ENCODE data around the gene FREM3.
"Not testable (repeated sequence)": the region's sequence is repeated elsewhere in the genome, so short reads cannot be mapped to it uniquely, and the experiment has no call there.

Gene FREM3

DNA sequence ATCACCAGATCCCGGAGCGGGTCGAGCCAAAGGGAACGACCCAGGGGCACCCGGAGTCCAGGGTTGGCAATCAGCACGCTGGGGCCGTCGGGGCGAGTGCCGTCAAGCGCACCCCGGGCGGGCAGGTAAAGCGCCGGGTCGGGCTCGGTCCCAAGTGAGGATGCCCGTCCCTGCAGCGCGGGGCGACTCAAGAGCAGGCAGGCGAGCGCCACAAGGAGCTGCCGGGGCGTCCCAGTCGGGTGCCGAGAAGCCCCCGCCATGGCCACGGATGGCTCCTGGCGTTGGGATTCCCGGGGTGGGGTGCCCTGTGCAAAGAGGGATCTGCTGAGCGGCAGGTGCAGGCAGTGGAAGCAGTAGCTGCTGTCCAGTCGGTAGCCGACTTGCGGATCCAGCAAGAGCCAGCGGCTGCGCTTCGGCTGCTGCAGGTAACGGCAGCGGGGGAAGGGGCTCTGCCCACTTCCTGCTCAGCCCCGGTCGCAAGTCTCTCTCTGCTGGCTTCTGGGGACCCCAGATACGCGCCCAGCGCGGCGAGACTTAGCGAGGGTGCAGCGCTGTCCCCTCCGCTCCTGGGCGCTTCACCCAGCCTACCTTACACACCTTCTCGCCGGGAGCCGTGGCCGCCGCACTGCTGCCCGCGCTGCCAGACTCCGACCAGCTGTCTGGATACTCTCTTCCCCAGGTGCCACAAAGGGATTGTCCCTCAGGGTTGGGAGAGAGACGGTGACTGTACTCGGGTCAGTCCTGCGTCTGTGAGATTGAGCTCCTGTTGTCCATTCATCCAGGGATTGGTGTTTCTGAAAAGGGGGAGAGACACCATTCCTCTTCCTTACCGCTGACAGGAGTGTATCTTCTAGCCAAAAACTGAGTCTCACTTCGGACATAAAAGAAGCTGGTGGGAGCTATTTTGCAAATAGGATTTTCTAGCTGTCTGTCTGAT is at the start of gene FREM3:
Gene FREM3 (minus strand): TSS at position 260 of the 937 bp plus-strand sequence. CDS start 0 bp downstream, at position 260.
- no peak for DNase-seq

DNA sequence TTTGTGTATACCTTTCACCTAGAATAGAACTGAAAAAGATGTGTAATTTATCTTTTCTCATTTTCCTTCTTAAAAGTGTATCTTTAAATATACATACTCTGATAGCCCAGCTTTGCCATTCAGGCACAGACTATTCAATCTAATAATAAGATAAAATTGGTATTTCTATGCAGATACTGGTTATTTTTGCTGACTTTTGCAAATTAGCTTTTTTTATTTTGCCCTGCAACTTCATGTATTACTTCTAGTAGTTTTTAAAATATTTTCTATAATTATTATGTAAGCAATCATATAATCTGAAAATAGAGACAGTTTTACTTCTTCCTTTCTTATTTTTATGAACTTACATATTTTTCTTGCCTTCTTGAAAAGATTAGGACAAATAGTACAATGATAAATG is 45.4 kb upstream of the FREM3 start:
- no peak for DNase-seq

DNA sequence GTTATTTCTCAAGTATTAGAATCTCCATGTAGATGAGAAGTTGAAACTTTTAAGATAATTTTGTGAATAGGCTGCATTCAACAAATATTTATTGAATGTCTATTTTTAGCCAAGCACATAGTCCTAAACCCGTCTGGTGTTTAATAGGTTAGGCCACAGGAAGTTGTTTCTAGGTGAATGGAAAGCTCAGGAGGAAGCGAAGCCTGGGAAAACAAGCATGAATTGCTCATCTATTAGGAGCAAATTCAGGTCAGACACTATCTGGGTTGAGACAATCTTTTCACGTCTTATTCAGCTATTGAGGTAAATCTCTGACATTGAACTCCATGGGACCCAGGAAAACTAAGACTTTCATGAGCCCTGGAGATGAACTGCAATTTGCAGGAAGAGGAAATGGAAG is 43.1 kb upstream of the FREM3 start:
- DNase-seq = no peak

- DNase-seq = no peak
These were observed 42.4 kb upstream of the FREM3 start for GRCh38 chr4:143742834-143743233.

- DNase-seq = no peak
These were observed 36.4 kb upstream of the FREM3 start for GRCh38 chr4:143736861-143737260.

- not testable (repeated sequence) for DNase-seq
These were observed 35.6 kb upstream of the FREM3 start for GRCh38 chr4:143736061-143736460.

- DNase-seq = peak; percentile 61
These were observed 27.7 kb upstream of the FREM3 start for GRCh38 chr4:143728166-143728565.

DNA sequence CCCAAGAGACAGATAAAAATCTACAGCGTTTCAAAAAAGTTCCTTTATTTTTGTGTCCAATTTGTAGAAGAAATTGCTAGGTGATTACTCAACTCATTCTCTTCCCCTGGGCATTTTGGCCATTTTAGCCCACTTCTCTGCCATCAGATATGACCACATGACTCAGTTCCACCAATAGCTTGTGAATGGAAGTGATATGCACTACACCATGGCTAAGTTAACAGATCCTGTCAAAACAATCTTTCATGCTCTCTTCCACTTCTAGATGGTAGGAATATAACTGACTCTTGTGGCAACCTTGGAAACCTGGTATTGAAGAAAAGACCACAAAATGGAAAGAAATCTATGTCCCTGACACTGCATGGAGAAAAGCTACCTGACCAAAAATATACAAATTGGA is 26.2 kb upstream of the FREM3 start:
- DNase-seq = no peak

GRCh38 chr4:143721317-143721716 is 20.8 kb upstream of the FREM3 start:
- no peak for DNase-seq

GRCh38 chr4:143718748-143719147 is 18.3 kb upstream of the FREM3 start:
- DNase-seq = not testable (repeated sequence)

- DNase-seq = no peak
These were observed 13.6 kb upstream of the FREM3 start for GRCh38 chr4:143713955-143714625.

DNA sequence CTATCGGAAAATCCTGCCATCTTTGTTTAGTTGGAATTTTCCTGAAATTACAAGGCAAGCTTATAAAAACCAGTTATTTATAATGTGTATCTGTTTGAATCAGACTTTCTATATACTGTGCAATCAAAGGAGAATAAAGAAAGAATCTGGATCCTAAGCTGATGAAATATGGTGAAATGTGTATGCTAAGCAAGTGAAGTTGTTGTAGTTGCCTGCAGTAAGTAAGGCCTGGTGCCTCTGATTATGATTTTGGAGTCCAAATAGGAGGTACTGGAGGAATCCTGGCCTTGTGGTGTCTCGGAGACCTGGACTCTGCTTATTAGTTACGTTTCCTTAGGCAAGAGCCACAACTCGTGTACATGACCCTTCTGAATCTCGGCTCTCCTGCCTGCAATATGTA is 13.1 kb upstream of the FREM3 start:
- DNase-seq = no peak

GRCh38 chr4:143712155-143712550 is 11.7 kb upstream of the FREM3 start:
- DNase-seq = no peak

GRCh38 chr4:143711543-143712154 is 11.2 kb upstream of the FREM3 start:
- no peak for DNase-seq

DNA sequence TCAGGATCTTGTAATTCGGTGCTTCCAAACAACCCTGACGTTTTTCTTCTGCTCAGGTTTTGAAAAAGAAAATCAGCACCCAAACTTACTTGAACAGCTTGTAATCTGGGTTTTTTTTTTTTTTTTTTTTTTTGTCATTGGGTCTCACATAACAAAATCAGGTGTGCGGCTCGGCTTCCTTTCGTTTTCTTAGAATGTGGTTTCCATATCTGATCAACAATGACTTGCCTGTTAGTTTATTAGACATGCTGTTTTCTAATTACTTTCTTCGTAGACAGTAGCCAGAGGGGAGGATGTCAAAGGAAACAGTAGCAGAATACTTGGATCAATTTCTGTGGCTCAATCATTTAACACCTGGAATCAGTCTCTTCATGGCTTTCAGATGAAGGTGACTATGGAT is 890 bp upstream of the FREM3 start:
- DNase-seq = no peak

DNA sequence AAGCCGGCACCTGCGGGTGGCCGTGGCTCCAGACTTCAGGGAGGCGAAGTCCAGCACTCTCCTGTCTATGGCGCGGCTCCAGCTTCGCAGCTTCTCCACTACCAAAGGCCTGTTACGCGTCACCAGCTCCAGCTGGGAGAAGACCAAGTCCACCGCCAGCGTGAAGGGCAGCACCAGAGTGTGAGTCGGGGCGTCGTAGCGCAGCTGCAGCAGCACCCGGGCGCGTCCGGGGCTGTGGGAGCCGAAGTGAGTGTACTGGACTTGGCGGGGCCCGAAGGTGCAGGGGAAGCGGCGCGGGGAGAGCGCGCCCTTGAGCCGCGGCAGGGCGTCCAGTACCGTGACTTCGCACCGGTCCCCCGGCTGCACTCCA is 444 bp downstream of the FREM3 start:
- peak; percentile 5 for DNase-seq

GRCh38 chr4:143699331-143700045 is 987 bp downstream of the FREM3 start:
- no peak for DNase-seq

- no peak for DNase-seq
These were observed 6.6 kb downstream of the FREM3 start for GRCh38 chr4:143693856-143694255.

GRCh38 chr4:143692241-143692640 is 8.2 kb downstream of the FREM3 start:
- DNase-seq = no peak

DNA sequence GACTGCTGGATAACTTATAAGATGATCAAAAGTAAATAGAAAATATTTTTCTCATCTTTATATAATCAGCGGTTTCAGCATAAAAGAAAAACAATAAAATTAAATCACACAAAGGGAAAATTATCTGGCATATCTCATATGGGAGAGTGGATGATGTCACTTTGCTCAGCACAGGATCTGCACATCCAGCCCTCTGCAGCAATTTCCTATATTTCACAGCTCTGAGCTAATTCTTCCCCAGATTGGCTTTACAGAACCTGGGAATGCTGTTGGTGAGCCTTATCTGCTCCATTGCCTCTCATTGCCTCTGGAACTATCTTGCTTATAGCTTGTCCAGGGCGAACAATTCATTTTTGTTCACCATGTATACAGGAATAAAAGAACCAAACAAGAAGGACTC is 21.0 kb downstream of the FREM3 start:
- no peak for DNase-seq

GRCh38 chr4:143673629-143674028 is 26.8 kb downstream of the FREM3 start:
- DNase-seq = not testable (repeated sequence)

- DNase-seq = no peak
These were observed 31.4 kb downstream of the FREM3 start for GRCh38 chr4:143668930-143669552.

DNA sequence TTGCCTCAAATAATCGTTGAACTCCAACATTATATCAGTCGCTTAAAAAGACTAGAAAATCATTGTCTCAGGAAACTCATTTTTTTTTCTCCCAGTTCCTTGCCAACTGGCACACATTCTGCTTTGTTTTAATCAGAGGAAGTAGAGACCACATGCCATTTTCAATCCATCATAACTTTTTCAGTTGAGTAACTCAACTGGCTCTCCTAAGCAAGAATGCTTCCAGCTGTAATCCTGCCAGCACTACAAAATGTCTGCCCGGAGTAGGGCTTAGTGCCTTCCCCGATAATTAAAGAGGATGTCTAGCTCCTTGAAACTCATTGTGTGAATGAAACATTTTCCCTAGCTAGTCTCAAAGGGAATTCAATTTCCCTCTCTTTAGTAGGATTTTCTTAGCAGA is 33.0 kb downstream of the FREM3 start:
- DNase-seq = peak; percentile 70

All from fibroblast of upper back skin (primary cell).